Suprapubic skin (tissue), 3 donors: ENCODE data around the gene MYO5A.

Experiments used
- CTCF ChIP-seq, 2 donors: fragments of 200-600 bp in 1 of 2; fragments of 450-650 bp in 1 of 2; sonication (generic) in 1 of 2; IDR thresholded peaks; one replicate each; pipeline ENCODE4 v1.5.1; 2016 to 2019; ENCODE audit warnings: antibody characterized with exemption in 2 of 2, mild to moderate bottlenecking in 1 of 2, moderate library complexity in 1 of 2
- POLR2AphosphoS5 ChIP-seq, 3 donors: sonication (generic); formaldehyde crosslinking; IDR thresholded peaks; one replicate each; pipeline ENCODE4 v1.6.1; 2017; ENCODE audit warnings: antibody characterized with exemption in 3 of 3

DNA sequence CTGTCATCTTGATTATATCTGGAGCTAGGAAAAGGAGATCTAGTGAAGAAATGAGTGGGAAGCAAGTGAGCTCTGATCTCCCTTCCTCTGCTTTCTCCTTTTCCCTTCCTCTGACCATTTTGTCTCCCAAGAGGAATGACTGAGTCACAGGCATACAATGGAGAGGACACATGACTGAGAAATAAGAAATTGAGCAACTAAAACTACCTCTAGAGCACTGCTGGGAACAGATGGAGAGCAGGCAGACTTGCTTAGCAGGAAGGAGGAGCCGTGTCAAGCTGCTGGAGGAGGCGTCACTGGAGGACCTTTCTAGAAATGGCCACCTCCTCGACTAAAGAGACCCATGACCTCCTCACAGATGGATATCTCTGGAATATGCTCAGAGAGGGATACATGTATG is 166.2 kb downstream of the MYO5A start:
- TF ChIP-seq CTCF (IDR thresholded peaks at IDR 0.05), result no peak
- no peak for TF ChIP-seq POLR2AphosphoS5 (IDR thresholded peaks at IDR 0.05)
